Colonic mucosa (tissue), 4 donors: ENCODE data around the gene CIAO1. TPM values are rescaled to one million over a fixed set of nuclear protein-coding genes. Genes with fewer than 3 reads are reported as not detected.

ENCODE experiments used
- DNase-seq: peaks from one replicate; pipeline ENCODE4 v3.0.0-alpha.2; 2020
- H3K27ac ChIP-seq: fragments of 200-600 bp; one replicate; pipeline ENCODE4 v1.8.0; 2021
- H3K27me3 ChIP-seq: fragments of 200-600 bp; one replicate; pipeline ENCODE4 v1.8.0; 2021
- H3K36me3 ChIP-seq: fragments of 200-600 bp; one replicate; pipeline ENCODE4 v1.8.0; 2021
- H3K4me1 ChIP-seq: fragments of 200-600 bp; one replicate; pipeline ENCODE4 v1.8.0; 2021; ENCODE audit warnings: mild to moderate bottlenecking
- H3K4me3 ChIP-seq: fragments of 200-600 bp; one replicate; pipeline ENCODE4 v1.8.0; 2021
- H3K9ac ChIP-seq, 2 donors: one replicate each; pipeline ENCODE4 v1.7.0; 2013; ENCODE audit warnings: control low read depth in 2 of 2, low read depth in 2 of 2, low read length in 2 of 2
- H3K9me3 ChIP-seq: fragments of 200-600 bp; one replicate; pipeline ENCODE4 v1.8.0; 2021
- CTCF ChIP-seq: fragments of 200-600 bp; IDR thresholded peaks from one replicate; pipeline ENCODE4 v1.8.0; 2022; ENCODE audit warnings: antibody characterized with exemption, mild to moderate bottlenecking
- intact Hi-C: fragments of 100-400 bp; cut with DNase I; formaldehyde crosslinking; loops from one replicate; pipeline ENCODE4 v1.14.1; 2022
- total RNA-seq, 2 donors: library from RNA; stranded (reverse); fragmentation: NEBNext Ultra II Directional in 1 of 2; extraction: Animal tissue kit (Norgen Biotek cat#: 25700) in 1 of 2; gene quantifications; one replicate each; pipeline ENCODE4 v1.2.1, GENCODE V29; 2021
- donor health status: healthy.
- donor health status: DM: no; HTN: no; CAD: no.
- donor health status: DM: no; HTN: no; CAD: no.

The CIAO1 gene
- total RNA-seq, 2 donors from 2014 or later: 56.0 to 75.5 TPM

GRCh38 chr2:96320326-96320725 is 54.3 kb downstream of the CIAO1 start:
- TF ChIP-seq CTCF: no peak
- Histone ChIP-seq H3K27me3 (peaks cover 18% of the 10 kb centered on the region), H3K36me3 (no peaks in the 10 kb centered on the region), H3K4me3 (no peak overlapping the region), H3K9me3 (no peaks in the 10 kb centered on the region), H3K9ac (no peak overlapping the region), H3K27ac (no peak overlapping the region), H3K4me1 (no peaks in the 10 kb centered on the region)
- no peak for DNase-seq
- intact Hi-C loops: no loop called here

- Histone ChIP-seq H3K9me3 (no peaks in the 10 kb centered on the region), H3K36me3 (no peaks in the 10 kb centered on the region), H3K27me3 (peaks cover 18% of the 10 kb centered on the region), H3K9ac (peak overlapping the region; percentile 56 to 79), H3K4me1 (no peaks in the 10 kb centered on the region), H3K27ac (peak overlapping the region; percentile 10), H3K4me3 (peak overlapping the region; percentile 40)
- intact Hi-C loops: no loop called here
- DNase-seq: peak; percentile 36
- TF ChIP-seq CTCF: no peak
These were observed 55.0 kb downstream of the CIAO1 start for GRCh38 chr2:96320728-96321622.

Other genes with a start within 250 kb of the CIAO1 start
- gene GPAT2, start 231.3 kb upstream of the CIAO1 start, total RNA-seq: 1 to 10 TPM; 2.4 to 6.6 TPM
- under 1 TPM; 0.54 to 0.90 TPM for gene ADRA2B, start 149.7 kb upstream of the CIAO1 start, total RNA-seq
- under 1 TPM in 1 of 2 donors, not detected in 1; 0.82 TPM for gene ASTL, start 127.7 kb upstream of the CIAO1 start, total RNA-seq
- 1 to 10 TPM; 1.6 to 5.1 TPM for gene DUSP2, start 120.8 kb upstream of the CIAO1 start, total RNA-seq
- 100 to 1,000 TPM; 102 to 179 TPM for gene STARD7, start 57.4 kb upstream of the CIAO1 start, total RNA-seq
- 10 to 100 TPM; 61.9 to 81.1 TPM for gene TMEM127, start 228 bp upstream of the CIAO1 start, total RNA-seq
- 100 to 1,000 TPM in 1 of 2 donors, 10 to 100 TPM in 1; 90.4 to 127 TPM for gene SNRNP200, start 39.3 kb downstream of the CIAO1 start, total RNA-seq
- gene ITPRIPL1, start 59.1 kb downstream of the CIAO1 start, total RNA-seq: under 1 TPM; 0.44 to 0.80 TPM
- 10 to 100 TPM in 1 of 2 donors, 1 to 10 TPM in 1; 9.1 to 40.2 TPM for gene NCAPH, start 69.5 kb downstream of the CIAO1 start, total RNA-seq
- gene NEURL3, start 239.1 kb downstream of the CIAO1 start, total RNA-seq: 1 to 10 TPM; 2.5 to 2.6 TPM